HCEC 1CT (cell line): ENCODE results near the gene INAFM2.

Source experiments
- DNase-seq: peaks from one replicate; pipeline ENCODE4 v3.0.0-alpha.2; 2017

Gene INAFM2

DNA sequence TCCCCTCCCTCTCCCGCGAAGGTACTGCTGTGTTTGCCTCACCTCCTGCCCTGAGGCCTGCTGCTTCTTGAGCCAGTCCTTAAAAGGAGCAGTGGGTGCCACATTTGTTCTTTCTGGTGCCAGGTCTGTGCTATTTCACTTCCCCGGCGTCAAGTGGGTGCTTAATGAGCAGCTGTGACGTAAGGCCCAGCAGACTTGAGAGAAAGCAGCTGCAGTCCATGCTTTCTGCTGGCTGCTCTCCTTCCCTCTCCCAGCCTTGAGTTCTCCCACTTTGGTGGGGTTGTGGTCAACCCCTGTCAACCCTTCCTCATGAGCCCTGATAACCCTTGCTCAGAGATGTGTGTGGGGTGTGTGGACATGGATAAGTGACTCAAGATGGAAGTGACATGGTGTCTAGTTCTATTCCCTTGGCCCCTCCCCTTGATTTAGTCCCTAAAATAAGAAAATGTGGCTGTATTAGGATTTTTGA lies 6.9 kb downstream of the INAFM2 start:
- DNase-seq = no peak

DNA sequence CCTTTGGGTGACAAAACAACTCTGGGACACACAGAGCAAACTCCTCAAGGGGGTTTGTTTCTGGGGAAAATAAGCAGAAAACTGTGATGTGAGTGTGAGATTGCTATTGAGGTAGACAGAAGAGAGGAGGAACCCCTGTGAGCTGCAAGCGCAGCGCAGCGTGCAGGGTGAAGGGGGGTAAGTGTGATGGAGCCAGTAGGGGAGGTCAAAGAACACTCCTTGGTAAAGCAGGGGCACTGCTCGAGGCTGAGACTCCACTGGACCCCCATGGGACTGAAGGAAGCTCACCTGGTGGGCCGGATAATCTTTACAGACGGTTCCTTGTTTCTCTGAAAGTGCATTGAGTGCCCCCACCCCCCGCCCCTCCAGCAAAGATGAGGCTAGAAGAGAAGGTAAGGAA lies 7.5 kb downstream of the INAFM2 start:
- DNase-seq = no peak

DNA sequence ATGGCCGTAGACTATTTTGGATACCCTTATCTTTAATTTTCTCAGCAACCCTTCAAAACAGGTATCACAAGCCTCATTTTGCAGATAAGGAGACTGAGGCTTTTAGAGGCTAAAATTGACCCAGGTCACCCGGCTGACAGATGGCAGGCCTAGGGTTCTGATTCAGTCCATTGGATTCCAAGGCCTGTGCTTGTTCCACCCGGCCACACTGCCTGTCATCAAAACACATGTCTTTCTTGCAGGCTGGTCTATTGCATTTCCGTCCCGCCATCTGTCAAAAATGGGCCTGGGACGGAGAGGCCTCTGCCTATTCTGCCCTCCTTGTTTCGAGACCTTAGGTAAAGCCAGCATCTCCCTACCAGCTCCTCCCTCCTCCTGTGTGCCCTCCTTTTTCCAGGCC lies 8.1 kb downstream of the INAFM2 start:
- no peak for DNase-seq

DNA sequence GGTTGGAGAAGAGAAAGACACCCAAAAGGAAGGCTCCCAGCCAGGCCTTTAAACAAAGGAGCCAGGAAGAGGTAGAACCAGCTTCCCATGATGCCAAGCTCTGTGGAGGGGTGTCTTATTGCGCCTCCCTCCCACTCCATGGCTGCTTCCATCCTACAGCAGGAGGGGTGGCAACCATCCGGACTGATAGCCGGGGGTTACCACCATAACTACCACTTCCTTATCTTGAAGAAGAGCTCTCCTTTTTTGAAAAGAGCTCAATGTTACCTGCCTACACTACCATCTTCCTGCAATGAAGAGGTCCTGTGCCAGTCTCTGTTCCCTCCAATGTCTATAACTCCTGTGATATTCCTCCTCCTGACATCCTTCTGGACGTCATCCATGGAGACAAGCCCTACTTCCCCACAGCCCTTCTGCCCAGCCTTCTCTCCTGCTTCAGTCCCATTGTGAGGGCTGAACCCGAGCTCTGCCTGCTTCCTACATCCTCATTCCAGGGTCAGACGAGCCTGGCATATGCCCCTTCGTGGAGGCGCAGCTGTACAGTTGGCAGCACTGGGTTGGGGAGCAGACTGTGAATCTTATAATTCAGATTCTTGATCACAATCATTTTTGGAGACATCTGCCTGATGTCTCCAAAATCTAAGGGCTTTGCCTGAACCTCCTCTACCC lies 8.8 kb downstream of the INAFM2 start:
- no peak for DNase-seq

DNA sequence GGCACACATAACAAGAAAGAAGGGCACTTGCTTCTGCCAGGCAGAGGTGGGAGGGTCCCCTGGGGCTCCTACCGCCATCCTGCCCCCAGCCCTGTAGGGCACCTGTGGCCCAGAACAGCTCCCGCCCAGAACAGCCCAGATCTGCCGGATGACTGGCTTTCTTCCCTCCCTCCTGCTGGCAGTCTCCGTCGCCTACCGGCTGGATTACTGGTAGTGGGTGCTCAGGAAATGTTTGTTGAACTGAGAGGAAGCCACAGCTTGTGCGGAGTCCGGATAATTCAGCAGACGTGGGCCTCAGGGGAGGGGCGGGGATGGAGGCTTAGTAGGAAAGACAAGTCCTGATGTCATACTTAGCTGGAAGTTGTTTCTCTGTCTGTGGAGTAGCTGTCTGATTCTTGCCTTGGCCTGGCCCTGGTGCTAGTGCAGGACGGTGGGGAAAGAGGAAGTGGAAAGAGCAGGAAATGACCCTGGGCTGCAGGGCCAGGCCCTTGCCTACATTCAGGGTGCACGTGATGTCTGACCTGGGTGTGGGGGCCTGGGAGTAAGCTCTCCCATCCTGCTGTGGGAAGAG lies 10.5 kb downstream of the INAFM2 start:
- DNase-seq = no peak

DNA sequence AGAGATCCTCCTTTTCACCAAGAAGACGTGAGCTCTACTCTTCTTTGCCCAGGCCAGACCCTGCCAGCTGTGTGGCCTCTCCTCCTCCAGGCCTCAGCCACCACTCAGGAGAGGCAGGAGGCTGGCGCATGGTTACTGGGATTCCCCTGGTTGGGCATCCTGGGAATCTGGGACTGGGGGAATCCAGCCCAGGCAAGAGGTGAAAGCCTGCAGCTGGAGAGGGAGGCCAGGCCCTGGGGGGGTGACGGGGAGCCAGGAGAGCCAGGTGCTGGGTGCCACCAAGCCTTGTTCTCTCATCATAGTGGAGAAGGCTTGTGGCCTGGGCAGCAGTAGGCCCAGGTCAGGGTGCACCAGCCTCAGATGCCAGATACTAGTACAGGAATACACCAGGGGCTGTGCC lies 11.0 kb downstream of the INAFM2 start:
- DNase-seq = no peak

DNA sequence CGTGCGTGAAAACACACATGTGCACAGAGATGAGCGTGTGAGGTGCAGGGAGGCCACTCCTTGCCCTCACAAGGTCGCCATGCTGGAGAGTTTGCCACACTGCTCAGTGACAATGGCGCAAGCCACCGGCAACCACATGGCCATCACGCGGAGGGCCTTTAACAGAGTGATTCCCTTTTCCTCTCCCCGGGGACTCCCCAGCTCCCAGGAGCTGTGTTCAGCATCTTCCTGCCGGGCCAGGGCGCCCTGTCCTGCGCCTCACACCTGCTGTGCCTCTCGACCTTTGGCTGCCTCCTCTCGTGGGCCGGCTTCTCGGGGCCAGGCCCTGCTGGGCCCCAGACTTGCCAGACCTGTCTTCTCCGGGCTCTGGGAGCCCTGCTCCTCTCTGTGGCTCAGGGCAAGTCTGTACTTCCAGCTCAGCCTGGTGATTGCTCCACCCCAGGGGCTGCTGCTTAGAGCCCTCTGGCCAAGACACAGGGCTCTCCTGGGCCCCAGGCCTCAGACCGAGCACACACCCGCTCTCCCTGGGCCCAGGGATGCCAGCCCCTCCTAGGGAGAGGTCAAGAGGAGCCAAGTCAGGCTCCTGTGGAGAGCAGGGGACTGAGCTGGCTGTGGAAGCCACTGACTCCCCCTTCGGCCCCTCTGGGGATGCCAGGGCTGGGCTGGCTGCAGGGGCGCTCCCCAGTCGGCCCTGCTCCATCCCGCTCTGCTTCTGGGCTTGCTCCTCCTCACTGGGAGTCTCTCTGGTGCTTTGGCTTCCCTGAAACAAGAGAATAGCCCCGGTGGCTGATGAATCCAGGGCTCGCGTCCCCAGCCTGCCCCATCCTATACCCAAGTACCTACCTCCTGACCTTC lies 11.7 kb downstream of the INAFM2 start:
- DNase-seq = no peak

DNA sequence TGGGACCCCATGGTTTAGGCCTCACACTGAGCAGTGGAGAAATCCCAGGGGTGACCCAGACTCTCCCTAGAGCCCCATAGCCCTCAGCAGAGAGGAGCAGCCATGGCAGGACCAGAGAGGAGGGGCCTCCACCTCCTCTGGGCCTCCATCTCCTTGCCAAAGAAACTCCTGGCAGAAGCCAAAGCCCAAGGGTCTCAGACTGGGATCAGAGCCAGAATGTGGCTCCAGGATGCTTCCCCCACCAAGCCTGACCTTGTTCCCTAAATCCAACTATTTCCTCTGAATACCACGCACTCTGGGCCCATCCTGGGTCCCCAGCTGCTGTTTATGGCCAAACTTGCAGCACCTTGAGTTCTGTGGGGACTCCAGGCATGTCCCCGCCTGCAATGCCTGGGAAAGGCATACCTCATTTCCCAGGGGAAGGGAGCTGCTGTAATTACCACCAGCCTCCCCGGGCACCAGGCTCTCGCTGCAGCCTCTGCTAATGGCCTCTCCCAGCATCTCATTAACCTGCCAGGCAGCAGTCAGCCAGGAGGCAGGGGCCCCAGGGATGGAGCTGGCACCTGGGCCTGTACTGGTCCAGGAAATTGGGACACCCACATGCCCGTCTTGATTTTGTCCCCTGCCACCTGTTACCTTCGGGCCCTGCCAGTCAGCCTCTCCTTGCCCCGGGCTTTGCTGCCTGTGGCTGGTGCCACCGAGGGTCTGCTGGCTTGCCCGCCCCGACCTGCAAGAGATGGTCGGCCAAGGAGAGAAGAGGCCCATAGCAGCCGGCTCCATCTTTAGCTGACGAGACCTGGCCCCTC lies 12.6 kb downstream of the INAFM2 start:
- DNase-seq = no peak

DNA sequence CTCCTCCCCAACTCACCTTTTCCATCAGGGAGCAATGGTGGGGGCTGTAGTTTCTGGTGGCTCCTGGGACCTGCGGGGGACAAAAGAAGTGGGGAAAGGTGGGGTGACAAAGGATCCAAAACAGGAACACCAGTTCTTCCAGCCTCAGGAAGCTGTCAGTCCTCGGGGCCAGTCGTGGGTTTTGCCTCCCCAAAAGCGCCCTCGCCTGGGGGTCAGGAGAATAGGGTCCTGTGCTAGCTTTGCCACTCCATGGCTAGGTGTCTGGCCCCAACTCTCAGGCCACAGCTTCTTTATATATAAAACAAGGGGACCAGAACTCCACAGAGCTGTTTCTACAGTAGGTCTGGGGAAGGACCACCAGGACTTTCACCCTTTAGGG lies 13.2 kb downstream of the INAFM2 start:
- DNase-seq = no peak

DNA sequence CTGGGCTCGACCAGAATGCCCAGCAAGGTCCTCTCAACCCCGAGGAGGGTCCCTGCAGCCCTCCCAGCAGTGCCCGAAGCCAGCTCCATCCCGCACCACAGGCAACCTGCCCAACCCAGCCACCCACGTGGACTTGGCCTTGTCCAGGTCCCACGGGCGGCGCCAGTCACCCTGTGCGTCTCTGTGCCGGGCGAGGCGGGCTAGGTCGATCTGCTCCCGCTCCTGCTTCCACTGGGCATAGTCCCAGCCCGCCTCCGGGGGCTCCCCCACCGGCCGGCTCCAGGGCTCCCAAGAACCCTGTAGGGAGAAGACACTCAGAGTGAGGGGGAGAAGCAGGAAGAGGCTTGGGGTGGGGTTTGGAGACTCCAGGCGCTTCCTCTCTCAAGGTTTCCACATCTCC lies 14.1 kb downstream of the INAFM2 start:
- no peak for DNase-seq

DNA sequence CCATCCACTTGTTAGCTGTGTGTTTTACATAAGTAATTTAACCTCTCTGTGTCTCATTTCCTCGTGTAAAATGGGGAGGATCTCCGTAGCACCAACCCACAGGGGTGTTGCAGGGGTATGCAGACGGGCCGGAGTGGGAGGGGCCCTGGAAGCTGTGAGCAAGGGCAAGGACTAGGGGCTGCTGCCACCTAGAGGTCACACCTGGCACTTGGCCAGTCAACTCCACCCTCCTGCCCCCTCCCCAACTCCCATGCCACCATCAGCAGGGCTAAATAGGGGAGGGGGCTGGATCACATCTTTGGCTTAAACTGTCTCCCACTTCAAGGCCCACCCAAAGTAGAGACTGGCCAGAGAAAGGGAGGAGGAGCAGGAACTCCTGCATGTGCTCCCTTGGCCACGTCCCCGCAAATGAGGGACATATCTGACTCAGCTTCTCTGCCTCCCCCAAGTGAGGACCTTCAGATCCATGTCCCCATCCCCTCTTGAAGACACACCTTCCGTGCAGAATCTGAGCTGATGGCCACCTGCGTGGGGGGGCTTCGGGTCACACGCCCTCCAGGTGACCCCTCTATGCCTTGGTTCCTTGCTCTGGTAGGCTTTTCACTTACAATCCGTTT lies 14.7 kb downstream of the INAFM2 start:
- DNase-seq = peak; percentile 42

DNA sequence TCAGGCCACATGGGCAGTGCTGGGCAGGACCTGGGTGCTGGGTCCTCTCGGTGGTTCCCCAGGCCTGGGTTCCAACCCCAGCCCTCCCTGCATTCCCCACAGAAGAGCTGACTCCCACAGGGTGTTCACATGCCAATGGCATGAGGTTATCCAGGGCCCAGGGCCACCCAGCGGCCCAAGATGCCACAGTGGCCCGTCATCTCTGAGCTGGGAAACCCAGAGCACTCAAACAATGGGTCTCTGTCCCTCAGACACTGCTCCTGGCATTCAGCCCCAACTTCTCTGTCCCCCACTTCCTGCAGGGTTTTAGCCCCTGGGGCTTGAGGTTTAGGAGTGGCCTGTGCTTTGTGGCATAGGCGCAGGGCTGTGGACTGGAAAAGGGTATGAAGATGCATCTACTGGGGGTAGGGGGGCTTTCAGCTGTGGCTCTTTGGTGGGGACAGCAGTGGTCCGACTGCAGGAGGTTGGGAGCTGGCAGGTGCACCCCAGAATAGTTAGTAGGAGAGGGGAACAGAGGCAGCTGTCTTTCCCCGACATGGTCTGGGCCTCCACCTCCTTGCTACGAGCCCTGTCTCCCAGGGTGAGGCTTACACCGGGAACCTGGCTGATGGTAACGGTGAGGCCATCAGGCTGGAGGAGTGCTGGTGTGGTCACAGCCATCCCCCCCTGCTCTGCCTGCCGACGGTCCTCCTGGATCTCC lies 15.6 kb downstream of the INAFM2 start:
- DNase-seq = peak; percentile 80

DNA sequence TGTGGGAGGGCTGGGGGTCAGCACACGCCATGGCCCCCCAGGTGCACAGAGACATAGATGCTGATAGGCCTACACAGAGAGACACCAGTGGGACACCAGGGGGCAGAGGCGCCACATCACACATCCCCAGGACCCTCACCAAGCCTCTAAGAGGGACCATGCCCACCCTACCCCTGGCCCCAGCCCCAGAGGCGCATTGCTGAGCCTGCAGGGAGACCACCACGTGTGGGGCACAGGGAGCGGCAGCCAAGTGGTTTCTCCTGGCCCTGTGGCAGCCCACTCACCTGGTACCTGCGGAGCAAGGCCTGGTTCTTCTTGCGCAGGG lies 16.1 kb downstream of the INAFM2 start:
- DNase-seq = no peak

DNA sequence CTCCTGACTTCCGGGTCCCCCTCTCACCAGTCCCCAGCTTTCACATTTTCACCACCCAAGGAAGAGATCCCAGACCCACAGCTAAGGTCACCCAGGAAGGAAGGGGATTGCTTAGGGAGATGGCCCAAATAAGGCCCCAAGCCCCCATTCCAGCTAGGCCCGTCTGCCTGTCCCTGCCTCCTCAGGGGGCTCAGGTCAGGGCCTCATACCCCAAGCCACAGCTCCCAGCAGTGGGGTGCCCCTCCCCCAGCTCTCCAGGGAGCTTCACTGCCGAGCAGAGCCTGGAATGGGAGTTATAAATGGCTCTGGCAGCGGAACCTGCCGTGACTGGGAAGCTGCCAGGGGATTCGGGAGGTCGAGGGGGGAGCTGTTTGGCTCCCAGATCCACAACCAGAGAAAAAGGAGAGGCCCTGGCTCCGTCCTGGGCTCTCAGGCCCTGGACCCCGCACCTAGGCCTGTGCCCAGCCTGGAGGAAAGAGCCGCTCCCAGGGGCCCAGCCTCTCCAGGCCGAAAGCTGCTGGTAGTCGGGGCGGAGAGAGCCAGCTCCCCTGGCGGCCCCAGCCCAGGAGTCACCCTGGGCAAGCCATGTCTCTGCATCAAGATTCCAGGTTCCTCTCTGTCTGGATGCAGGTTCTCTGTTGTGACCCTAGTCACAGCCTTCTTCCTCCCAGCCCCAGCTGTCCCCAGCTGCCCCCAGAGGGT lies 16.7 kb downstream of the INAFM2 start:
- DNase-seq = peak; percentile 33

DNA sequence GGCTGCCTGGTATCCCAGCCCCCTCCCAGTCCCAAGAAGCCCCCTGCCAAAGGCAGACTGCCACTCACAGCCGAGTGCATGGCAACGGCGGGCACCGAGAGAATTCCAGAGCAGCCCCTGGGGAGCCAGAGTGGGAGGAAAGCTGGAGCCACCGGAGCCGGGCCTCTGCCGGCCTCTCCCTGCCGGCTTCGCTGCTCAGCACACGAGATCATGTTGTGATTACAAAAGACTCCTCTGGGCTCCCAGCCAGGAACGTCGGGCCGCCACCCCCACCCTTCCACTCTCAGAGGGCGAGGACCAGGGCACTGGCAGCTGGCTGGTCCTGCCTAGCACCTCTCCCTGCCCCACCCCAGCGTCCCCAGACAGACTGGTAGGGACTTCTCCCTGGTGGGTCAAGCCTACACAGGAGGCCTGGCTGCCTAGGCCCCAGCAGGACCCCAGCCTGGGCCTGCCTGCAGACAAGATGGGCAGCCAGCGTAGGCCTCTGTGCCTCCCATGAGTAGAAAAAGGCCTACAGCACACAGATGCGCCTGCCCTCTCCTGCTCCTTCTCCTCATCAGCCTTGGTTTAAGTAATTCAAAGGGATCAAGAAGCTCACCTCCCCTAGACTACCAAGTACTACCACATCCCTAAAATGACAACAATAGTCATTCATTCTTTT lies 17.4 kb downstream of the INAFM2 start, which contains the start of gene CCDC9B:
Gene CCDC9B (minus strand): TSS at position 200 of the 661 bp plus-strand sequence. CDS start 120 bp downstream, at position 80.
- DNase-seq = peak; percentile 77

DNA sequence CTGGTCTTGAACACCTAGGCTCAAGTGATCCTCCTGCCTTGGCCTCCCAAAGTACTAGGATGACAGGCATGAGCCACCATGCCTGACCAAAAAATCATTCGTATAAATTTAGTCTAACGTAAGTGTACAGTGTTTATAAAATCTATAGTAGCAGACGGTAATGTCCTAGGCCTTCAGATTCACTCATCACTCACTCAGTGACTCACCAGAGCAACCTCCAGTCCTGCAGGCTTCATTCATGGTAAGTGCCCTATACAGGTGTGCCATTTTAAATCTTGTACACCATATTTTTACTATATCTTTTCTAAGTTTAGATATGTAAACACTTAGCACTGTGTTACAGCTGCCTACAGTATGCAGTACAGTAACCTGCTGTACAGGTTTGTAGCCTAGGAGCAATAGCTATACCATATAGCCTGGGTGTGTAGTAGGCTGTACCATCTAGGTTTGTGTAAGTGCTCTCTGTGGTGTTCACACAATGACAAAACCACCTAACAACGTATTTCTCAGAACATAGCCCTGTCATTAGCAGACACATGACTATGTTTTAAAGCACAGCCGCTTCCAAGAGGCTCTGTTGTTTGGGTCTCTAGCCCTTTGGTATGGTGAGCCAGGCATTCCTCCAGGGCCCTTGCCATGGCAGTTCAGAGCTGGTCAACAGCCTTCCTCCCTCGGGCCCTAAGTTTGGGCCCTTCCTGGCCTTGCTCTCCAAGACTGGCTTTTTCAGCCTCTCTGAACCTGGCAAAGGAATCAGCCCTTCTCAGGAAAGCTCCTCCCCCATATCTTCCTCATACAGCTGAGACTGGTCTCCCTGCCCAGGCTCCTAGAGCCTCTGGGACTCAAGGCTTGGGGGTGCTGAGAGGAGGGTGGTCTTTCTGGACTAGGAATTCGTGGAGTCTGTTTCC lies 19.2 kb downstream of the INAFM2 start:
- DNase-seq = peak; percentile 47

DNA sequence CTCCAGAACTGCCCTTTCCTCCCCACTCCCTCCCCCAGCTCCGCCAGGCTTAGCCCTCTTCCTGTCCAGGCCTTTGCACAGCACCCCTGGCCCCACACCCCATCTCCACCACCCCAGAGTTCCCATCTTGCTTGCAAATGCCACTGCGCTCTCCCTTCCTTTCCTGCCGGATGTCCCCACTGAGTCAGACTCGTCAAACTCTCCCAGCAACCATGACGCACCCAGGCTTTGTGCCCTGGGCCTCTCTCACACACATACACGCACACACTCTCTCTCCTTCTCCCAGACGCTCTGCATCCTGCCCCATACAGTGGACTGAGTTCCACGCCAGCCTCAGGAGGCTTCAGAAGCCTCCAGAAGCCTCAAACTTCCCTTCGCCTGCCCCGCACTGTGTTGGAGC lies 20.0 kb downstream of the INAFM2 start:
- peak; percentile 95 for DNase-seq

DNA sequence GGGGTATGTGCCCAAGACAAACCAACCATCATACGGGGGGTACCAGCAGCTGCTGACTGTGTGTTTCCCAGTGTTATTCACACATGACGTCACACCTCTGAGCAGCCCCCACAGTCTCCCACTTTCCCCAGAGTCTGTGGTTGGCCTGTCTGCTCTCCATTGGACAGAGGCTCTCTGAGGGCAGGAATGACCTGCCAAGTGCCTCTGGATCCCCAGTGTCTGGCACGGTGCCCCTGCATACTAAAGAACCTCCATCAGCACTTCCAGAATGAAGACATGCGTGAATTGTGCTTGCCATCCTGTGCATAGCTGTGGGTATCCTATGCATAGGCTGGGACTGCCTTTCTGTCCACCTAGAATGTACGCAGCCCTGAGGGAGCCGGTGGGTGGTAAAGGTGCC lies 20.7 kb downstream of the INAFM2 start:
- DNase-seq = peak; percentile 26

DNA sequence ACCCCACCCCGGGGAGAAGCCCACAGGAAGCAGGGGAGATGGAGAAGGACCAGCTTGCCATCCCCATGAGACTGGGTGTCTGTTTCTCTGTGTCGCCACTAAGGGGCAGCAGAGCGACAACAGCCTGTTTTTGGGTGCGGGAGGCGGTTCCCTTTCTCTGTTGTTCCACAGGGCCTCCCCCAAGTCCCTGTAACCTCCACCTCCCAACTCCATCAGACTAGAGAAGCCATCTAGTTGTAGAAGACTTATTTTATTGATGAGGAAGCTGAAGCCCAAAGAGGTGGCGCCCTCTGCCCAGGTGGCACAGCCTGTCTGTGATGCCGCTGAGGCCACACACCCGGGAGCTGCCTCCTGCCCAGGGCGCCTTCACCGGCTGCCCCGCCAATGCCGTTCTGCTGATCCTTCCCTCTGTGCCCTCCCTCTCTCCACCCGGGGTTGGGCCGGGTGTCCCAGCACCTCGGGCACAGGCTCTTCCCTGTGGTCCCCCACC lies 21.2 kb downstream of the INAFM2 start:
- DNase-seq = peak; percentile 75
